Endodermal cell (in vitro differentiated cells): ENCODE data around the gene FBXL13. TPM values are rescaled to one million over a fixed set of nuclear protein-coding genes. Genes with fewer than 3 reads are reported as not detected.
"Not testable (repeated sequence)": the region's sequence is repeated elsewhere in the genome, so short reads cannot be mapped to it uniquely, and the experiment has no call there.

Experiments
- DNase-seq: peaks from one replicate; pipeline ENCODE4 v3.0.0-alpha.2; 2017
- H3K27ac ChIP-seq: 2 replicates; pipeline ENCODE4 v1.5.1; 2013; ENCODE audit warnings: mild to moderate bottlenecking, low read depth, low read length, moderate library complexity
- H3K27me3 ChIP-seq: 2 replicates; pipeline ENCODE4 v1.6.1; 2013; ENCODE audit warnings: mild to moderate bottlenecking, low read length, moderate library complexity; ENCODE audit not compliant: insufficient read depth, control insufficient read depth, poor library complexity, severe bottlenecking
- H3K36me3 ChIP-seq: 2 replicates; pipeline ENCODE4 v1.7.0; 2013; ENCODE audit warnings: mild to moderate bottlenecking, low read length, moderate library complexity; ENCODE audit not compliant: control insufficient read depth, insufficient read depth
- H3K4me1 ChIP-seq: one replicate; pipeline ENCODE4 v1.7.0; 2013; ENCODE audit warnings: low read length; ENCODE audit not compliant: control insufficient read depth, insufficient read depth
- H3K4me3 ChIP-seq: 2 replicates; pipeline ENCODE4 v1.5.1; 2013; ENCODE audit warnings: mild to moderate bottlenecking, low read length, moderate library complexity
- H3K9ac ChIP-seq: 2 replicates; pipeline ENCODE4 v1.6.1; 2013; ENCODE audit warnings: mild to moderate bottlenecking, low read length, moderate library complexity; ENCODE audit not compliant: poor library complexity, severe bottlenecking; ENCODE audit errors: extremely low read depth
- H3K9me3 ChIP-seq: 2 replicates; pipeline ENCODE4 v1.6.1; 2013; ENCODE audit warnings: mild to moderate bottlenecking, low read length, moderate library complexity; ENCODE audit not compliant: control insufficient read depth
- H3K27ac Mint-ChIP-seq: 2 replicates; pipeline ENCODE4 v1.8.0; 2020; ENCODE audit warnings: mixed read lengths
- H3K27me3 Mint-ChIP-seq: 2 replicates; pipeline ENCODE4 v1.8.0; 2021; ENCODE audit warnings: mild to moderate bottlenecking, mixed read lengths; ENCODE audit not compliant: insufficient read depth
- H3K36me3 Mint-ChIP-seq: 2 replicates; pipeline ENCODE4 v1.8.0; 2020; ENCODE audit warnings: low read depth, mixed read lengths
- H3K4me1 Mint-ChIP-seq: 2 replicates; pipeline ENCODE4 v1.8.0; 2020; ENCODE audit warnings: mixed read lengths
- H3K4me3 Mint-ChIP-seq: 2 replicates; pipeline ENCODE4 v1.8.0; 2020; ENCODE audit warnings: mild to moderate bottlenecking, moderate library complexity, mixed read lengths
- H3K9me3 Mint-ChIP-seq: 2 replicates; pipeline ENCODE4 v1.8.0; 2020; ENCODE audit warnings: mild to moderate bottlenecking, mixed read lengths
- CTCF ChIP-seq: fragments of 200-600 bp; sonication (generic); conservative IDR thresholded peaks from 2 replicates; pipeline ENCODE4 v1.5.0; 2021; ENCODE audit warnings: antibody characterized with exemption, mild to moderate bottlenecking
- WGBS, 2 experiments: methylation state at CpG; one replicate each; pipeline versions ENCODE4 v1.1.5 to v1.1.7; 2013; ENCODE audit warnings: missing lambda C conversion rate in 2 of 2, mixed read lengths in 1 of 2; ENCODE audit not compliant: insufficient coverage in 1 of 2, insufficient read length in 1 of 2; 5-methylcytosine and 5-hydroxymethylcytosine counted together
- total RNA-seq, 2 donors: library from RNA; stranded (reverse); fragmentation: NEBNext Ultra II Directional in 1 of 2; extraction: Animal tissue kit (Norgen Biotek cat#: 25700) in 1 of 2; gene quantifications; 2 replicates in 1 of 2; 3 replicates in 1 of 2; pipeline ENCODE4 v1.2.1, GENCODE V29; 2021

FBXL13 gene
- total RNA-seq, 2 donors from 2014 or later: 2.1 to 2.7 TPM

GRCh38 chr7:103020876-103021275 is 53.7 kb downstream of the FBXL13 start:
- H3K9me3 ChIP-seq: peaks cover 12% of the 10 kb centered on the region
- Mint-ChIP-seq H3K36me3 (peaks cover 42% of the 10 kb centered on the region), H3K9me3 (peaks cover 65% of the 10 kb centered on the region)
- H3K9ac ChIP-seq, H3K27me3 ChIP-seq, H3K27ac Mint-ChIP-seq, H3K4me3 ChIP-seq, DNase-seq, H3K36me3 ChIP-seq, H3K27me3 Mint-ChIP-seq, H3K4me1 Mint-ChIP-seq, H3K4me3 Mint-ChIP-seq, H3K27ac ChIP-seq, H3K4me1 ChIP-seq: not testable (repeated sequence)
- 76 to 100% methylated on average over 1 to 2 of the region's 3 CpGs for WGBS, 2 experiments

DNA sequence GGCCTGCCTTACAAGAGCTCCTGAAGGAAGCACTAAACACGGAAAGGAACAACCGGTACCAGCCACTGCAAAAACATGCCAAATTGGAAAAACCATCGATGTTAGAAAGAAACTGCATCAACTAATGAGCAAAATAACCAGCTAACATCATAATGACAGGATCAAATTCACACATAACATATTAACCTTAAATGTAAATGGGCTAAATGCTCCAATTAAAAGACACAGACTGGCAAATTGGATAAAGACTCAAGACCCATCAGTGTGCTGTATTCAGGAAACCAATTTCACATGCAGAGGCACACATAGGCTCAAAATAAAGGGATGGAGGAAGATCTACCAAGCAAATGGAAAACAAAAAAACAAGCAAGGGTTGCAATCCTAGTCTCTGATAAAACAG is 56.3 kb downstream of the FBXL13 start:
- not testable (repeated sequence) for H3K27me3 Mint-ChIP-seq, H3K4me3 Mint-ChIP-seq, H3K27ac Mint-ChIP-seq, H3K36me3 ChIP-seq, H3K27ac ChIP-seq, H3K27me3 ChIP-seq, H3K9ac ChIP-seq, DNase-seq, H3K4me3 ChIP-seq, H3K4me1 ChIP-seq, H3K4me1 Mint-ChIP-seq
- Mint-ChIP-seq H3K36me3 (peaks cover 54% of the 10 kb centered on the region), H3K9me3 (peaks cover 81% of the 10 kb centered on the region)
- H3K9me3 ChIP-seq: peaks cover 16% of the 10 kb centered on the region
- WGBS, 2 experiments: 93 to 100% methylated on average over 2 to 3 of the region's 3 CpGs

GRCh38 chr7:103011650-103012049 is 62.9 kb downstream of the FBXL13 start:
- Histone ChIP-seq H3K27ac (no peak overlapping the region), H3K4me3 (no peak overlapping the region), H3K9ac (no peak overlapping the region), H3K4me1 (no peaks in the 10 kb centered on the region), H3K36me3 (no peaks in the 10 kb centered on the region), H3K9me3 (peaks cover 16% of the 10 kb centered on the region), H3K27me3 (no peaks in the 10 kb centered on the region)
- Mint-ChIP-seq H3K4me1 (no peaks in the 10 kb centered on the region), H3K4me3 (no peak overlapping the region), H3K27me3 (no peaks in the 10 kb centered on the region), H3K36me3 (peaks cover 24% of the 10 kb centered on the region), H3K9me3 (peaks cover 29% of the 10 kb centered on the region), H3K27ac (no peak overlapping the region)
- TF ChIP-seq CTCF: no peak
- no peak for DNase-seq
- WGBS, 2 experiments: 86 to 95% methylated on average over 2 to 3 of the region's 3 CpGs

DNA sequence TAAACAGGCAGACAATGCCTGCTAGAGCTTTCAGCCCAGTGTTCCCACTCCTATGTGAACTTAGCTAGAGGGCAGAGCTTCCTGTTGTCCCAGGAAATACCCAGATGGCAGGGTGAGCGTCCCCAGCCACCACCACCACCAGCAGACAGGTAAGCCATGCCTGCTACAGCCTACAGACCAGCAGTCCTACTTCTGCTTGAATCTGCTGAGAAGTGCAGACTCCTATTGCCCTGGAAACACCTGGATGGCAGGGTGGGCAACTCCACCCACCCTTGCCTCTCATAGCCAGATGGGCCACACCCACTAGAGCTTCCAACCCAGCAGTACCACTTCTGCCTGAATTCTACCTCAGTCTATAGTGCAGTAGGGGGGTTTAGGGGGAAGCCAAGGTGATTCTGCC is 64.4 kb downstream of the FBXL13 start:
- Mint-ChIP-seq H3K4me3 (no peak overlapping the region), H3K27ac (no peak overlapping the region), H3K36me3 (peaks cover 17% of the 10 kb centered on the region), H3K27me3 (no peaks in the 10 kb centered on the region), H3K9me3 (peaks cover 16% of the 10 kb centered on the region), H3K4me1 (no peaks in the 10 kb centered on the region)
- H3K9ac ChIP-seq: no peak overlapping the region
- H3K27me3 ChIP-seq: no peaks in the 10 kb centered on the region
- no peak for TF ChIP-seq CTCF
- H3K4me1 ChIP-seq: no peaks in the 10 kb centered on the region
- DNase-seq: no peak
- 93% methylated on average over 1 of the region's 1 CpG; no CpG with 5 or more reads in 1 of the 2 experiments for WGBS, 2 experiments
- H3K4me3 ChIP-seq: no peak overlapping the region
- no peaks in the 10 kb centered on the region for H3K36me3 ChIP-seq
- H3K9me3 ChIP-seq: peaks cover 3% of the 10 kb centered on the region
- no peak overlapping the region for H3K27ac ChIP-seq
